Lung (tissue), 12 donors: ENCODE data around the gene TMEM181. TPM values are rescaled to one million over a fixed set of nuclear protein-coding genes. Genes with fewer than 3 reads are reported as not detected.

ENCODE experiments used
- ATAC-seq: fragments of 200-7000 bp; cut with Tn5 transposase; one replicate; pipeline ENCODE4 v1.9.1; 2020; ENCODE audit warnings: moderate number of reproducible peaks; ENCODE audit not compliant: insufficient read depth, low FRiP score
- DNase-seq, 3 donors: peaks; one replicate each; pipeline ENCODE4 v3.0.0-alpha.2; 2013 to 2017
- H3K27ac ChIP-seq, 2 donors: one replicate each; pipeline ENCODE4 v1.5.1; 2013; ENCODE audit warnings: mild to moderate bottlenecking in 2 of 2, moderate library complexity in 2 of 2, control low read depth in 1 of 2, inconsistent platforms in 1 of 2, low read depth in 1 of 2, low read length in 1 of 2
- H3K27me3 ChIP-seq, 3 donors: one replicate each; pipeline ENCODE4 v1.5.1; 2013; ENCODE audit warnings: low read length in 2 of 3; ENCODE audit not compliant: control insufficient read depth in 3 of 3, insufficient read depth in 3 of 3
- H3K36me3 ChIP-seq, 4 donors: one replicate each; pipeline ENCODE4 v1.5.1; 2013; ENCODE audit warnings: low read length in 4 of 4, mild to moderate bottlenecking in 1 of 4, moderate library complexity in 1 of 4; ENCODE audit not compliant: control insufficient read depth in 4 of 4, insufficient read depth in 4 of 4
- H3K4me1 ChIP-seq, 5 donors: one replicate each; pipeline ENCODE4 v1.5.1; 2013; ENCODE audit warnings: low read length in 5 of 5, mild to moderate bottlenecking in 2 of 5, moderate library complexity in 1 of 5; ENCODE audit not compliant: control insufficient read depth in 5 of 5, insufficient read depth in 5 of 5
- H3K4me3 ChIP-seq: one replicate; pipeline ENCODE4 v1.5.1; 2013; ENCODE audit warnings: mild to moderate bottlenecking, control low read depth, moderate library complexity
- H3K9ac ChIP-seq, 2 donors: one replicate each; pipeline ENCODE4 v1.5.1; 2013; ENCODE audit warnings: low read length in 2 of 2, control low read depth in 1 of 2; ENCODE audit not compliant: insufficient read depth in 1 of 2
- H3K9me3 ChIP-seq, 4 donors: one replicate each; pipeline ENCODE4 v1.5.1; 2013; ENCODE audit warnings: low read length in 3 of 4, mild to moderate bottlenecking in 1 of 4, moderate library complexity in 1 of 4; ENCODE audit not compliant: control insufficient read depth in 4 of 4, insufficient read depth in 3 of 4
- WGBS, 2 donors: extraction: QIAGEN DNeasy Blood & Tissue Kit; methylation state at CpG; one replicate each; pipeline ENCODE4 v1.1.7; 2013; 5-methylcytosine and 5-hydroxymethylcytosine counted together
- polyA plus RNA-seq, 2 donors: library from polyadenylated mRNA; stranded (reverse); fragments of 200-250 nt; gene quantifications; one replicate each; pipeline ENCODE4 v1.2.1, GENCODE V29; 2013
- total RNA-seq, 2 donors: library from RNA; depleted of rRNA in 1 of 2; stranded (reverse); fragments of >200 nt in 1 of 2; gene quantifications; one replicate each; pipeline ENCODE4 v1.2.1, GENCODE V29; 2014 to 2021
- TF ChIP-seq, protein P1 (sequence below): IDR thresholded peaks from 2 replicates; pipeline ENCODE4 v1.5.1; 2012; ENCODE audit warnings: mild to moderate bottlenecking; ENCODE audit errors: control extremely low read depth, extremely low read depth
- donor health status: control.
- donor health status: control.
- donor health status: Bipolar disorder and iron deficiency.
- donor health status: healthy.
- donor health status: DM: yes; HTN: yes; CAD: no.

The TMEM181 gene
- total and polyA plus RNA-seq, 4 donors: 14.5 to 28.5 (median 20.5) TPM

DNA sequence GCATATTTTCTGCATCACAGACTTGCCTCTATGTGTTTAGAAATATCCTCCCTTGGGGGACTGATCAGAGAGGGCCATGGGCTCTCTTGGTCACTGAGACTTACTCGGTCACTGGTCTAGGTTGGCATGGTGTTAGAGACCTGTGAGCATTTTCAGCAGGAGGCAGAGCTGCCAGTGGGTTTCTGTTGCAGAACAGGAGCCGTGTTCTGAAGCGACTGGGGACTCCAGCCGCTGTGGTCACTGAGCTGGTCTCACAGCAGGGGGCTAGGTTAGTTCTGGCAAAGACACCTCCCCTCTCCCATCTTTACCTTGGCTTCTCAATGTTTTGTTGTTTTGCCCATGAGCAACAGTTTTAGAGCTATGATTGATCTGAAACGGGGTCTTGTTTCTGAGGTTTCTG is 8.7 kb downstream of the TMEM181 start:
- Histone ChIP-seq H3K27me3 (no peaks in the 10 kb centered on the region), H3K9me3 (no peaks in the 10 kb centered on the region), H3K4me3 (no peak overlapping the region), H3K27ac (no peak overlapping the region), H3K4me1 (peaks cover 0 to 18% (median 0%) of the 10 kb centered on the region in 5 donors), H3K9ac (no peak overlapping the region), H3K36me3 (peaks cover 0 to 5% (median 0%) of the 10 kb centered on the region in 4 donors)
- no peak for ATAC-seq
- TF ChIP-seq, protein P1, sequence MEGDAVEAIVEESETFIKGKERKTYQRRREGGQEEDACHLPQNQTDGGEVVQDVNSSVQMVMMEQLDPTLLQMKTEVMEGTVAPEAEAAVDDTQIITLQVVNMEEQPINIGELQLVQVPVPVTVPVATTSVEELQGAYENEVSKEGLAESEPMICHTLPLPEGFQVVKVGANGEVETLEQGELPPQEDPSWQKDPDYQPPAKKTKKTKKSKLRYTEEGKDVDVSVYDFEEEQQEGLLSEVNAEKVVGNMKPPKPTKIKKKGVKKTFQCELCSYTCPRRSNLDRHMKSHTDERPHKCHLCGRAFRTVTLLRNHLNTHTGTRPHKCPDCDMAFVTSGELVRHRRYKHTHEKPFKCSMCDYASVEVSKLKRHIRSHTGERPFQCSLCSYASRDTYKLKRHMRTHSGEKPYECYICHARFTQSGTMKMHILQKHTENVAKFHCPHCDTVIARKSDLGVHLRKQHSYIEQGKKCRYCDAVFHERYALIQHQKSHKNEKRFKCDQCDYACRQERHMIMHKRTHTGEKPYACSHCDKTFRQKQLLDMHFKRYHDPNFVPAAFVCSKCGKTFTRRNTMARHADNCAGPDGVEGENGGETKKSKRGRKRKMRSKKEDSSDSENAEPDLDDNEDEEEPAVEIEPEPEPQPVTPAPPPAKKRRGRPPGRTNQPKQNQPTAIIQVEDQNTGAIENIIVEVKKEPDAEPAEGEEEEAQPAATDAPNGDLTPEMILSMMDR: no peak
- DNase-seq: no peak
- 84 to 93% methylated on average over 5 of the region's 5 CpGs for WGBS, 2 donors

DNA sequence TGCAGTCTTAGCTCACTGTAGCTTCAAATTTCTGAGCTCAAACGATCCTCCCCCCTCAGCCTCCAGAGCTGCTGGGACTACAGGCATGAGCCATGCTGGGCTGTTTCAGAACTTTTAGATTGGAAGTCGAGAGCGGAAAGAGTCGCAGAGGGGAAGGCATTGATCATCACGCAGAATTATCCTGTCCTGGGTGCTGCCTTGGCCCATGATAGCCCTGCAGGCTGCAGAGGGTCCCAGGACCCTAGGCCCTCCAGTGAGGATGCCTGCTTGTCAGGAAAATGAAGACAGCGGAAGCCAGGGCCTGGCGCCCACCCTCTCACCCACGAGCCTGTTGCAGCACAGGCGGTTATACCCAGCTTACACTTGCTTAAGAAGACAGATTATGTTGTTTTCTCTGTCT is 9.1 kb downstream of the TMEM181 start:
- no peaks in the 10 kb centered on the region for H3K27me3 ChIP-seq
- DNase-seq (no peak), ATAC-seq (no peak)
- H3K4me3 ChIP-seq: no peak overlapping the region
- H3K27ac ChIP-seq: no peak overlapping the region
- peaks cover 0 to 21% (median 0%) of the 10 kb centered on the region in 5 donors for H3K4me1 ChIP-seq
- H3K36me3 ChIP-seq: peaks cover 0 to 7% (median 0%) of the 10 kb centered on the region in 4 donors
- no peak overlapping the region for H3K9ac ChIP-seq
- 73 to 86% methylated on average over 9 of the region's 9 CpGs for WGBS, 2 donors
- TF ChIP-seq, protein P1: no peak
- no peaks in the 10 kb centered on the region for H3K9me3 ChIP-seq

DNA sequence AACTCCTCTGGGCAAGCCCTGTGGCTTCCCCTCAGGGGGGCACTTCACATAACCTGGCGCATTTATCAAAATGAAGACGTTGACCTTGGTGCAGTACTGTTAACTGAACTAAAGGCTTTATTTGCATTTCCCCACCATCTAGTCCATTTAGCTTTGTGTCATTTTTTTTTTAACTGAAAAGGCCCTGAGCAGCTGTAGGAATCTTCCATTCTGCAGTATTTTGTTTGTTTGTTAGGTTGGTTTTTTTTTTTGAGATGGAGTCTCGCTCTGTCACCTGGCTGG is 10.7 kb downstream of the TMEM181 start:
- ATAC-seq (no peak), DNase-seq (no peak)
- H3K4me3 ChIP-seq: no peak overlapping the region
- H3K9ac ChIP-seq: no peak overlapping the region
- H3K9me3 ChIP-seq: no peaks in the 10 kb centered on the region
- H3K27me3 ChIP-seq: no peaks in the 10 kb centered on the region
- TF ChIP-seq, protein P1: no peak
- H3K4me1 ChIP-seq: peaks cover 0 to 25% (median 0%) of the 10 kb centered on the region in 5 donors
- peaks cover 0 to 7% (median 0%) of the 10 kb centered on the region in 4 donors for H3K36me3 ChIP-seq
- H3K27ac ChIP-seq: no peak overlapping the region
- 82 to 93% methylated on average over 3 of the region's 3 CpGs for WGBS, 2 donors

DNA sequence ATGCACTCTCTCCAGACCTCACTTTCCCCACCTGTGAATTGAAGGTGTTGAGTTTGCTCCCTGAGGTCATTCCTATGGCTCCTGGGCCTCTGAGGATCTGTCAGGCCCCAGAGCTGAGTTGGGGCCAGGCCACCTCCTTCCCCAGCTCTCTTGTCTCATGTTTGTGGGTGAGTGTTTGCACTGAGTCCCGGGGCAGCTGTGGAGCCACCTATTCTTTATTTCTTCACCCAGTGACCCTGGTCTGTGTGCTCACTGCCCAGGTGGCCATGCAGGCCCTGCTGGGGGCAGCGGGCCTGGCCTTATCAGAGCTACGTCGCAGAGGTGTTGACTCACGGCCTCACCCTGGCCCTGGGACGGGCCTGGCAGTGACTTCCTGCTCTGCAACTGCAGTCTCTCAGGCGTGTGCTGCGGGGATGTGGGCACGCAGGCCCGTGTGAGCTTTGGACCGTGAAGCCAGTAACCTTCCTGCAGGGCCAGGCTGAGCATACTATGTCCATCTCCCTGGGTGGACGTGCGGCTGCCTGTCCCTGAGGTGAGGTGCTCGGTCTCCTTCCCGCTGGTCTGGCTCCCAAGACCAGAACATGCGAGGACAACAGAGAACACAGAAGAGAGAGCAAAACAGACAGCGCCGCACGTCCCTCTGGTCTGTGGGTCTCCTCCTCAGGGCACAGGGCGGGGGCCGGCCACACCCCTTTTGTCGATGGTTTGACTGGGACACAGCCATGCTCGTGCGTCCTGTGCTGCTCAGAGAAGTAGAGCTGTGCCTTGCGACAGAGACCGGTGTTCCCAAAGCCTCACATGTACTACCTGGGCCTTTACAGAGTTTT is 12.1 kb downstream of the TMEM181 start:
- peaks cover 0 to 24% (median 0%) of the 10 kb centered on the region in 5 donors for H3K4me1 ChIP-seq
- H3K9me3 ChIP-seq: no peaks in the 10 kb centered on the region
- 70 to 75% methylated on average over 21 to 26 of the region's 26 CpGs for WGBS, 2 donors
- H3K27me3 ChIP-seq: no peaks in the 10 kb centered on the region
- H3K36me3 ChIP-seq: peaks cover 0 to 7% (median 0%) of the 10 kb centered on the region in 4 donors
- peak; percentile 90 for ATAC-seq
- no peak overlapping the region for H3K4me3 ChIP-seq
- peak overlapping the region in 1 of 2 donors; percentile 49 for H3K27ac ChIP-seq
- peak overlapping the region in 1 of 2 donors; percentile 16 for H3K9ac ChIP-seq
- DNase-seq: no peak
- TF ChIP-seq, protein P1: no peak
